ENCODE data around the gene EBLN2.

The EBLN2 gene

GRCh38 chr3:73108750-73109149 lies 47.3 kb downstream of the EBLN2 start:
- DNase-seq = no peak

DNA sequence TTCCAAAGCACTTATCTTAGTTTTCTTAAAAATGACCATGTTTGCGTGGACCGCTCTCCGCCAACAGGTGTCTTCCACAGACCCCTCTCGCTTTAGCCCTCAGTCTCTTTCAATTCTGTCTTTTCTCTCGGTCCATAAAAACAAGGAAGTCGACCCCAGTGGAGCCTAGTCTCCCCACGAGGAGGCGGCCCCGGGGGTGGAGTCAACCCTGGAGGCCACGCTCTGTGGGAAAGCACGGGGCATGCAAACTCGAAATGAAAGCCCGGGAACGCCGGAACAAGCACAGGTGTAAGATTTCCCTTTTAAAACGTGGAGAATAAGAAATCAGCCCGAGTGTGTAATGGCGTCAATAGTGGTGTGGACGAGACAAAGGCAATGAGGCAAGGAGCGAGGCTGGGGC lies 49.1 kb downstream of the EBLN2 start:
- no peak for DNase-seq

All from NCI-H1105 (cell line).